ENCODE measurements around the gene CAVIN3.

DNA sequence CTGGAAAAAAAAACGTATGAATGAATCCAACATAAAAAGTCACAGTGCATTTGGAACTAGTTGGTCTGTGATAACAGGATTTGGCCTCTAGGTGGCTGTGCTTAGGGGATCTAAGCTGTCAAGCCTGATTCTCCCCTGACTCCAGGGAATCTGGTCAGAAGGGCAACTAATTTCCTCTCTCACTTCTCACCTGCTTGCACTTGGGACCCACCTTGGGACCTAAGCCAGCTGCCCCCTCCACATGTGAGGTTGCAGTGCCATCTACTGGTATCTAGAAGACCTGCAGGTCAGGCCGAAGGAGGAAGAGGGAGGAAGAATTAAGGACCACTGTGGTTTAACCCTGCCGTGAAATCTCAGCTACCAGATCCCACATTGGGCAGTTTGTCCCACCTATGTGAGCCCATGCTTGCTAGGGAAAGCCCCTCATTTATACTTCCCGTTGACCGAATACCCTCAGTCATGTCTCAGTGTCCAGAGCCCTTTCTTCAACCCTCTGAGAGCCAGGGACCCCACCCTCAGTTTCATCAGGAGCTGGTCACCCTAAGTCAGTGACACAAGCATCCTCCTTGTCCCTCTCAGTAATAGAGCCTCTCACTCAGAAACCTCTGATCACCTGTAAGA lies 33.2 kb upstream of the CAVIN3 start:
- TF ChIP-seq CTCF (IDR thresholded peaks at IDR 0.05) (peak; percentile 98), EZH2 (IDR thresholded peaks at IDR 0.05; ENCODE audit: borderline replicate concordance, insufficient read depth, low read depth, low read length, poor library complexity, severe bottlenecking) (no peak)
